ENCODE data around the gene ADAM10. TPM values are rescaled to one million over a fixed set of nuclear protein-coding genes. Genes with fewer than 3 reads are reported as not detected.

The ADAM10 gene
- total RNA-seq, 4 donors from 2014 or later: 51.6 to 111 (median 63.3) TPM

DNA sequence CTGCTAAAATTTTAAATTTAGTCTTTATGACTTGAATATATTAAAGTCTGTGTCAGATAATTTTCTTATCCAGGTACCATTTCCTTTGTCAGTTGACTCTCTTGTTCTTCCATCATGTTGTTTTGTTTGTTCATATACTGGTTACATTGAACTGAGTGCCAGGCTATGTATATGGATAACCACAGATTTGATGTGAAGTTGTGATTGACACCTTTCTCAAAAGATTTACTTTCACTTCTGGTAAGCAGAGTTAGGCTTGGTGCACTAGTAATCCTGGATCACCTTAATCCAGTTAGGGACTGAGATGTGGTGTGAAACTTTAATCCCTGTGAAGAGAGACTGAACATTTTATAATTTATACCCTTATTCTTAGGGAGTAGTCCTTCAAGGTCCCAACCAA, 99.4 kb downstream of the ADAM10 start:
- no peak for ATAC-seq (ENCODE audit: low FRiP score)

DNA sequence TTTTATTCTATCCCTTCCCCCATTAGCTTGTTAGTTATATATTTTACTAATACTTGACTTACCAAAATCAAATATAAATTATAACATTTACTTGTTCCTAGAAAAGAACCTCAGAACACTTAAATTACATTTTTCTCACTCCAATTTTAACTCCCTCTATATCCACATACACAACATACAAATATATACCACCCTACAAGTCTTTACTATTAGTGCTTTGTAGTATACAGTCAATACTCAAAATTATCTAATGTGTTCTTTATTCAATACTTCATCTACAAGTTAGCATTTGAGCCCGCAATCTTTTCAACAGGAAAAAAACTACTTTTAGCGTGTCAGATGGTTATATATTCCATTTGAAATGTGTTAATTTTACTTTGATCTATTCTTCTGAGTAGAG, 100.3 kb downstream of the ADAM10 start:
- ATAC-seq (ENCODE audit: low FRiP score) (no peak), DNase-seq (ENCODE audit: low spot score) (no peak)
- TF ChIP-seq, protein P1, sequence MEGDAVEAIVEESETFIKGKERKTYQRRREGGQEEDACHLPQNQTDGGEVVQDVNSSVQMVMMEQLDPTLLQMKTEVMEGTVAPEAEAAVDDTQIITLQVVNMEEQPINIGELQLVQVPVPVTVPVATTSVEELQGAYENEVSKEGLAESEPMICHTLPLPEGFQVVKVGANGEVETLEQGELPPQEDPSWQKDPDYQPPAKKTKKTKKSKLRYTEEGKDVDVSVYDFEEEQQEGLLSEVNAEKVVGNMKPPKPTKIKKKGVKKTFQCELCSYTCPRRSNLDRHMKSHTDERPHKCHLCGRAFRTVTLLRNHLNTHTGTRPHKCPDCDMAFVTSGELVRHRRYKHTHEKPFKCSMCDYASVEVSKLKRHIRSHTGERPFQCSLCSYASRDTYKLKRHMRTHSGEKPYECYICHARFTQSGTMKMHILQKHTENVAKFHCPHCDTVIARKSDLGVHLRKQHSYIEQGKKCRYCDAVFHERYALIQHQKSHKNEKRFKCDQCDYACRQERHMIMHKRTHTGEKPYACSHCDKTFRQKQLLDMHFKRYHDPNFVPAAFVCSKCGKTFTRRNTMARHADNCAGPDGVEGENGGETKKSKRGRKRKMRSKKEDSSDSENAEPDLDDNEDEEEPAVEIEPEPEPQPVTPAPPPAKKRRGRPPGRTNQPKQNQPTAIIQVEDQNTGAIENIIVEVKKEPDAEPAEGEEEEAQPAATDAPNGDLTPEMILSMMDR (IDR thresholded peaks at IDR 0.05): no peak

More for the DNA sequence above, 99.4 kb downstream of the ADAM10 start:
- TF ChIP-seq, protein P1 (IDR thresholded peaks at IDR 0.05): no peak
- no peak for DNase-seq (ENCODE audit: low spot score)

DNA sequence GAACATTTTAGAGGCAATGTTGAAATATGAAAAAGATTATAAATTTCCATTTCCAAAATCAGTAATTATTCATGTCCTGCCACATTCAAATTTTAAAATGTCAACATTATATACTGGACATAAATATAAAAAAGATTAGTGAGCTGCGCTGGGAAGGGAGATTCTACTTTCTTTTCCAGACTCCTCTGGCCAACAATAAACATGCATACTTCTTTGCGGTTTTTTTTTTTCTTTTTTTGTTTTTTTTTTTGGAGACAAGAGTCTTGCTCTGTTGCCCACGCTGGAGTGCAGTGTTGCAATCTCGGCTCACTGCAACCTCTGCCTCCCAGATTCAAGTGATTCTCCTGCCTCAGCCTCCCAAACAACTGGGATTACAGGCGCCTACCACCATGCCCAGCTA, 105.5 kb downstream of the ADAM10 start:
- DNase-seq (ENCODE audit: low spot score): no peak
- TF ChIP-seq, protein P1 (IDR thresholded peaks at IDR 0.05): no peak
- ATAC-seq (ENCODE audit: low FRiP score): no peak

DNA sequence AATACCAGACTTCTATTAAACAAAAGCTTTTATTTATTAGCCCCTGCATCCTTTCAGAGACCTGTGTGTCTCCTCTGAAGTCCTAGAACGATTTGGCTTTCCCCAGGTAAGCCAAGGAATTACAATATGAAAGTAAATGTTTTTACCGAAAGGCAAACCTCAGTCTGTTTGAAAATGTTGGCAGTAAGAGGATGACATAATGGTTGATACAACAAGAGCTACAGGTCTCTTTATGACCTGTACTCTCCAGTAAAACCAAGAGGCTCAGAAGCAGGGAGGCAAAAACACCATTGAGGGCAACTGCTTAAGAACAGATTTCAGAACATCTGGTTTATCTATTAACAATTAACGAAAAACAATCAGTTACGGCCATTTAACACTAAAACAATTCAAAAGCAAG, 107.8 kb downstream of the ADAM10 start:
- no peak for ATAC-seq (ENCODE audit: low FRiP score)
- no peak for DNase-seq (ENCODE audit: low spot score)
- TF ChIP-seq, protein P1 (IDR thresholded peaks at IDR 0.05): no peak

DNA sequence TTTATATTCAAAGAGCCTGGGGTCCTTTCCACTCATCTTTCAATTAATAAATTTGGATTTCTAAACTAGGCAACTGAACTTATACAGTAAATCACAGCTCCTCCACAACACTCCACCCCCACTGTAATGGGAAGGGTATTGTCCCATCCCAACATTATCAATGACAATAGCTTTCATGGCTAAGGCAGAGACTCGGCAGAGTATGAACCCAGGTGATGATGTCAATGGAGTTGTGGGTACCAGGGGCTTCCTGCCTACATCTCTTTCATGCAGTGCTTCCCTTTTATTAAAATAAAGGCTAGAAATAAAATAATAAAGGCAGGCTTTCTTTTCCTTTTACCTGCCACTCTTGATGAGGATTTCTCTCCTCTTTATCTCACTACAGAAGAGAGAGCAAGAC, 109.5 kb downstream of the ADAM10 start:
- no peak for DNase-seq (ENCODE audit: low spot score)
- TF ChIP-seq, protein P1 (IDR thresholded peaks at IDR 0.05): no peak
- ATAC-seq (ENCODE audit: low FRiP score): no peak

DNA sequence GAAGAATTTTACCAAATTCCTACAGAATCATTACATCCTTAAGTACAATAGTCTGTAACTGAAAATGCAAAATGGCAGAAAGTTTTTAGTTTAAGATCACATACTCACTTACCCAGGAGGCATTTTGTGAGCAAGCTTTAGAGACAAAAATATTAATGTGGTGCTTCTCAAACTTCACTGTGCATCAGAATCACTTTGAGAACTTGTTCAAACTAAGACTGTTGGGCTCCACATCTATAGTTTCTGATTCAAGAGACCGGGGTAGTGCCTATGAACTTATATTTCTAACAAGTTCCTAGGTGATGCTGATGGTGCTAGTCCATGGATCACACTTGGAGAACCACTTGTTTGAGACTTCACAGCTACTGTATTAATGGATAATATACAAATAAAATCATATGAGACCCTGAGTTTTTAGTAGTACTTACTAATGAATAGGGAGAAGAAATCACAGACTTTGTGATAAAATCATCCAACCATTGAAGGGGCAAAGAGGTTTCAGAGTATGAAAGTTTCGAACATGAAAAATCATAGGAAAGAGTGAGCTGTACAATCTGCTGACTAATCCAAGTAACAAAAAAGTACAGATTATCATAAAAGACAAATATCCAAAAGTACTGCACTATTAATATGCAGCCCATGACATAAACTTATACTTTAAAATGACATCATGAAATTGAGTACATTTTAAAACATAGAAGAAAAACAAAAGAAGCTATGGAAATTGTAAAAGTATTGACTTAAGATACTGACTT, 110.3 kb downstream of the ADAM10 start:
- TF ChIP-seq, protein P1 (IDR thresholded peaks at IDR 0.05): no peak
- no peak for ATAC-seq (ENCODE audit: low FRiP score)
- no peak for DNase-seq (ENCODE audit: low spot score)

DNA sequence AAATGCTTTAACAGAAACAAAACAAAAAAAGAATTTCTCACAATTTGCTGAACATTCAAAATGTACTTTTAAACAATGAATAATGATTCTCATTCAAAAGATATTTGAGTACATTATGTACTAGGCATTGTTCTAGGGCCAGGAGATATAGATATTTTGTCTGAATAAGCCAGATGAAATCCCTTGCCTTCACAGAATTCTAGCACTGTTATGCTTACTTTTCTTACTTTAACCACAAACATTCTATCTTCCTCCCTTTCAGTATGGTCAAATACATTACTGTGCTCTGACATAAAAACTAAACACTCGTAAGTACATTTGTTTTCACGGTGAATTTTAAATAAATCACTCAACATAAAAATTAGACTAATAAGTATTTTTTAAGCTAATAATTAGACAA, 116.7 kb downstream of the ADAM10 start:
- no peak for DNase-seq (ENCODE audit: low spot score)
- TF ChIP-seq, protein P1 (IDR thresholded peaks at IDR 0.05): no peak
- no peak for ATAC-seq (ENCODE audit: low FRiP score)
